ENCODE results near the gene HELLS.

HELLS gene

GRCh38 chr10:94602729-94603515 lies 57.3 kb downstream of the HELLS start:
- Histone ChIP-seq H3K4me3 (no peak overlapping the region), H3K9ac (no peak overlapping the region), H3K27me3 (no peaks in the 10 kb centered on the region), H3K4me1 (no peaks in the 10 kb centered on the region), H3K27ac (no peak overlapping the region), H4K20me1 (no peaks in the 10 kb centered on the region), H3K9me3 (no peaks in the 10 kb centered on the region), H3K36me3 (peaks cover 84% of the 10 kb centered on the region), H3K4me2 (no peak overlapping the region)
- TF ChIP-seq Cebpa-rat (IDR thresholded peaks at IDR 0.05) = no peak

DNA sequence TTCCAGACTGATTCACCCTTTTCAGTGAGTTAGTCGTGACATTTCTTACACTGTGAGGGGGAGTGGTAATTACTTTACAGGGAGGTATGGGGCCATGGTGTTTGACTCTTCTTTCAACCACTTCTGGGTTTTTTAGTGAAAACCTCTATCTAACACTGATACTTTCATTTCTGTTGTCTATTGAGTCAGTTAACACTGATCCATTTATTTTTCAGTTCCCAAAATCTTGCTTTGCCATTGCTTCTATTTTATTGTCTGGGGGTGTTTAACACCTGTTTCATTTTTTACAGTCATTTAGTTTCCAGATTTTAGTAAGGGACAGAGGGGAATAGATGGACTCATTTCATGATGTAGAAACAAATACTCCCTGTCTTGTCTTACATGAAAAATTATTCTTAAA lies 61.5 kb downstream of the HELLS start:
- Histone ChIP-seq H3K27me3 (no peaks in the 10 kb centered on the region), H3K36me3 (peaks cover 87% of the 10 kb centered on the region), H3K4me1 (no peaks in the 10 kb centered on the region), H4K20me1 (no peaks in the 10 kb centered on the region), H3K9me3 (no peaks in the 10 kb centered on the region), H3K4me3 (no peak overlapping the region), H3K9ac (no peak overlapping the region), H3K4me2 (no peak overlapping the region), H3K27ac (no peak overlapping the region)
- no peak for TF ChIP-seq Cebpa-rat (IDR thresholded peaks at IDR 0.05)

GRCh38 chr10:94608559-94608958 lies 63.0 kb downstream of the HELLS start:
- no peak overlapping the region for H3K9ac ChIP-seq
- no peaks in the 10 kb centered on the region for H3K4me1 ChIP-seq
- no peak overlapping the region for H3K27ac ChIP-seq
- H3K9me3 ChIP-seq = no peaks in the 10 kb centered on the region
- TF ChIP-seq Cebpa-rat (IDR thresholded peaks at IDR 0.05) = no peak
- H3K4me2 ChIP-seq = no peak overlapping the region
- no peak overlapping the region for H3K4me3 ChIP-seq
- no peaks in the 10 kb centered on the region for H4K20me1 ChIP-seq
- H3K36me3 ChIP-seq = peaks cover 77% of the 10 kb centered on the region
- H3K27me3 ChIP-seq = no peaks in the 10 kb centered on the region

GRCh38 chr10:94614558-94614957 lies 69.0 kb downstream of the HELLS start:
- H3K4me1 ChIP-seq = no peaks in the 10 kb centered on the region
- H3K4me3 ChIP-seq = no peak overlapping the region
- no peak overlapping the region for H3K27ac ChIP-seq
- peaks cover 27% of the 10 kb centered on the region for H3K36me3 ChIP-seq
- no peaks in the 10 kb centered on the region for H4K20me1 ChIP-seq
- no peaks in the 10 kb centered on the region for H3K9me3 ChIP-seq
- H3K9ac ChIP-seq = no peak overlapping the region
- TF ChIP-seq Cebpa-rat (IDR thresholded peaks at IDR 0.05) = no peak
- no peaks in the 10 kb centered on the region for H3K27me3 ChIP-seq
- H3K4me2 ChIP-seq = no peak overlapping the region

- no peak overlapping the region for H3K27ac ChIP-seq
- TF ChIP-seq Cebpa-rat (IDR thresholded peaks at IDR 0.05) = no peak
- no peaks in the 10 kb centered on the region for H3K9me3 ChIP-seq
- peaks cover 3% of the 10 kb centered on the region for H3K36me3 ChIP-seq
- H3K4me3 ChIP-seq = no peak overlapping the region
- peaks cover 6% of the 10 kb centered on the region for H3K4me1 ChIP-seq
- no peaks in the 10 kb centered on the region for H4K20me1 ChIP-seq
- H3K4me2 ChIP-seq = no peak overlapping the region
- no peaks in the 10 kb centered on the region for H3K27me3 ChIP-seq
- no peak overlapping the region for H3K9ac ChIP-seq
Measured at GRCh38 chr10:94617389-94617944, 71.9 kb downstream of the HELLS start.

DNA sequence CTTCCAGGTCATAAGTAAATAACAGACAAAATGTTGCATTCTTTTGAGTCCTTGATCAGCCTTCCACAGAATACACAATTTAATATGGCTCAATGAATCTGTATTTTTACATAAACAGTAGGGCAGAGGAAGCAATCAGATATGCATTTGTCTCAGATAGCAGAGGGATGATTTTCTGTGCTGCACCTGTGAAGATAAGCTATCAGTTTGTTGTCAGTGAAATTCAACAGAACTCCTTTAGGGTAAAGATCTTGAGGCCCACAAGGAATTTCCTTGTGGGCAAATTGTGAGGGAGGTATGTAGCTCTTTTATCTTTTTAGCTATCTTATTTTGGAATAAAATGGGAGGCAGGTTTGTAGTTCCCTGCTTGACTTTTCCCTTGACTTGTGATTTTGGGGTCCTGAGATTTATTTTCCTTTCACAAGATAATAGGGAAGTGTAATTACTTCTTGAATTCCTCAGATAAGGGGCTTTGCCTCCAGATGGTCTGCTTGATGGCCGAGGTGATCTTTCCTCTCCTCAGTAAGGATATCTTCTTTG lies 77.1 kb downstream of the HELLS start:
- TF ChIP-seq Cebpa-rat (IDR thresholded peaks at IDR 0.05) = no peak
- Histone ChIP-seq H3K4me1 (peaks cover 8% of the 10 kb centered on the region), H3K9ac (no peak overlapping the region), H3K27me3 (no peaks in the 10 kb centered on the region), H3K4me2 (no peak overlapping the region), H3K4me3 (no peak overlapping the region), H4K20me1 (no peaks in the 10 kb centered on the region), H3K36me3 (no peaks in the 10 kb centered on the region), H3K27ac (no peak overlapping the region), H3K9me3 (no peaks in the 10 kb centered on the region)

DNA sequence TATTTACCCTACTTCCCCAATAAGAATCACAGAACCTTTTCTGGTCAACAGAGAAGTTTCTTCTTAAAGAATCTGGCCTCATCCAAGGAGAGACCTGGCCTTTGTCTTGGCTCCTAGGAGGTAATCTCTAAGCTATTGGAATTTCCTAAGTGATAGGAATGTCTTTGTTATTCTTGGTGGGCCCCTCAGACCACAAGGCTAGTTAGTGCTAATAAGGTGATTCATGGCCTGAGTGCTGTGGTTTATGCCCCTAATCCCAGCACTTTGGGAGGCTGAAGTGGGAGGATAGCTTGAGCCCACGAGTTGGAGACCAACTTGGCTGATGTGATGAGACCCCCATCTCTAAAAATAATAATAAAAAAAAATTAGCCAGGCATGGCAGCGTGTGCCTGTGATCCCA lies 78.0 kb downstream of the HELLS start:
- no peak for TF ChIP-seq Cebpa-rat (IDR thresholded peaks at IDR 0.05)
- H3K9me3 ChIP-seq = no peaks in the 10 kb centered on the region
- H3K4me2 ChIP-seq = no peak overlapping the region
- no peaks in the 10 kb centered on the region for H3K27me3 ChIP-seq
- no peaks in the 10 kb centered on the region for H4K20me1 ChIP-seq
- no peak overlapping the region for H3K27ac ChIP-seq
- peaks cover 8% of the 10 kb centered on the region for H3K4me1 ChIP-seq
- no peaks in the 10 kb centered on the region for H3K36me3 ChIP-seq
- H3K4me3 ChIP-seq = no peak overlapping the region
- H3K9ac ChIP-seq = no peak overlapping the region

GRCh38 chr10:94626476-94626875 lies 80.9 kb downstream of the HELLS start:
- Histone ChIP-seq H3K4me1 (peaks cover 8% of the 10 kb centered on the region), H3K4me2 (no peak overlapping the region), H3K27me3 (no peaks in the 10 kb centered on the region), H3K9ac (no peak overlapping the region), H3K4me3 (no peak overlapping the region), H3K9me3 (no peaks in the 10 kb centered on the region), H3K36me3 (no peaks in the 10 kb centered on the region), H4K20me1 (no peaks in the 10 kb centered on the region), H3K27ac (no peak overlapping the region)
- TF ChIP-seq Cebpa-rat (IDR thresholded peaks at IDR 0.05) = no peak

GRCh38 chr10:94627511-94627910 lies 81.9 kb downstream of the HELLS start:
- no peaks in the 10 kb centered on the region for H3K27me3 ChIP-seq
- TF ChIP-seq Cebpa-rat (IDR thresholded peaks at IDR 0.05) = no peak
- no peaks in the 10 kb centered on the region for H3K36me3 ChIP-seq
- H3K9me3 ChIP-seq = peaks cover 5% of the 10 kb centered on the region
- no peaks in the 10 kb centered on the region for H4K20me1 ChIP-seq
- no peak overlapping the region for H3K9ac ChIP-seq
- H3K4me2 ChIP-seq = no peak overlapping the region
- H3K4me3 ChIP-seq = no peak overlapping the region
- H3K27ac ChIP-seq = no peak overlapping the region
- peaks cover 2% of the 10 kb centered on the region; the same call in 1 of the 2 replicates for H3K4me1 ChIP-seq

GRCh38 chr10:94630017-94630688 lies 84.6 kb downstream of the HELLS start:
- Histone ChIP-seq H3K9me3 (peaks cover 26% of the 10 kb centered on the region), H3K4me1 (no peaks in the 10 kb centered on the region; the same call in 1 of the 2 replicates), H3K9ac (no peak overlapping the region), H3K4me2 (no peak overlapping the region), H4K20me1 (no peaks in the 10 kb centered on the region), H3K4me3 (no peak overlapping the region), H3K27ac (no peak overlapping the region), H3K27me3 (no peaks in the 10 kb centered on the region), H3K36me3 (0 out of 2 replicates have a peak, but pooled peaks cover 5% of the 10 kb centered on the region)
- no peak for TF ChIP-seq Cebpa-rat (IDR thresholded peaks at IDR 0.05)

Data from BLaER1 (cell line).